NCI-H526 (cell line): ENCODE measurements around the gene ITPRIPL1.

Source experiments
- DNase-seq, 2 experiments: peaks; one replicate each; lab custom pipeline; 2025; lab: John Stamatoyannopoulos, UW

The ITPRIPL1 gene

GRCh38 chr2:96320728-96321622 is 4.1 kb upstream of the ITPRIPL1 start:
- DNase-seq, result peak; percentile 78 to 82

- no peak for DNase-seq
These were observed 1.3 kb upstream of the ITPRIPL1 start for GRCh38 chr2:96323849-96324248.

- DNase-seq, result no peak
These were observed 436 bp upstream of the ITPRIPL1 start for GRCh38 chr2:96324721-96325040.

GRCh38 chr2:96325884-96326255 is 753 bp downstream of the ITPRIPL1 start:
- DNase-seq, result peak in 1 of 2 experiments; percentile 57

GRCh38 chr2:96326564-96326963 is 1.4 kb downstream of the ITPRIPL1 start:
- no peak for DNase-seq

- DNase-seq, result no peak
These were observed 2.1 kb downstream of the ITPRIPL1 start for GRCh38 chr2:96326990-96327820.

- DNase-seq, result no peak
These were observed 4.3 kb downstream of the ITPRIPL1 start for GRCh38 chr2:96329456-96329855.

GRCh38 chr2:96329874-96330273 is 4.8 kb downstream of the ITPRIPL1 start:
- DNase-seq, result no peak

- no peak for DNase-seq
These were observed 5.3 kb downstream of the ITPRIPL1 start for GRCh38 chr2:96330407-96330806.

- DNase-seq, result no peak
These were observed 8.6 kb downstream of the ITPRIPL1 start for GRCh38 chr2:96333708-96334107.

- DNase-seq, result peak; percentile 2 to 32
These were observed 11.1 kb downstream of the ITPRIPL1 start for GRCh38 chr2:96336104-96336775.

- no peak for DNase-seq
These were observed 11.8 kb downstream of the ITPRIPL1 start for GRCh38 chr2:96336873-96337272.

GRCh38 chr2:96340493-96341414 is 15.6 kb downstream of the ITPRIPL1 start:
- DNase-seq, result no peak

- DNase-seq, result no peak
These were observed 16.5 kb downstream of the ITPRIPL1 start for GRCh38 chr2:96341641-96342040.

GRCh38 chr2:96342085-96342484 is 17.0 kb downstream of the ITPRIPL1 start:
- DNase-seq, result no peak

GRCh38 chr2:96344011-96344410 is 18.9 kb downstream of the ITPRIPL1 start:
- DNase-seq, result no peak

- peak in 1 of 2 experiments; percentile 8 for DNase-seq
These were observed 20.3 kb downstream of the ITPRIPL1 start for GRCh38 chr2:96345438-96345837.

GRCh38 chr2:96345868-96346462 is 20.8 kb downstream of the ITPRIPL1 start:
- no peak for DNase-seq

- DNase-seq, result no peak
These were observed 22.3 kb downstream of the ITPRIPL1 start for GRCh38 chr2:96347395-96347794.

GRCh38 chr2:96353032-96353561 is 28.0 kb downstream of the ITPRIPL1 start:
- no peak for DNase-seq

- no peak for DNase-seq
These were observed 28.5 kb downstream of the ITPRIPL1 start for GRCh38 chr2:96353606-96354101.
